ENCODE results near the gene IMMT. TPM values are rescaled to one million over a fixed set of nuclear protein-coding genes. Genes with fewer than 3 reads are reported as not detected.

Gene IMMT
- total RNA-seq, 1 donor from 2014 or later = 99.4 TPM

GRCh38 chr2:86224645-86225355 lies 29.5 kb upstream of the IMMT start:
- Histone ChIP-seq H3K27me3 (ENCODE audit: insufficient read depth, low read length) (no peaks in the 10 kb centered on the region), H3K9ac (ENCODE audit: low read length) (no peak overlapping the region), H4K20me1 (ENCODE audit: insufficient read depth, low read length) (no peaks in the 10 kb centered on the region), H2AFZ (ENCODE audit: low read depth, low read length) (no peak overlapping the region), H3K79me2 (ENCODE audit: insufficient read depth, low read length) (no peaks in the 10 kb centered on the region), H3K4me3 (ENCODE audit: insufficient read depth, low read depth, low read length) (no peak overlapping the region), H3K9me3 (ENCODE audit: insufficient read depth, low read depth, low read length) (no peaks in the 10 kb centered on the region), H3K36me3 (ENCODE audit: insufficient read depth, low read length) (no peaks in the 10 kb centered on the region), H3K4me1 (ENCODE audit: insufficient read depth, low read length) (peaks cover 17% of the 10 kb centered on the region), H3K27ac (ENCODE audit: low read depth, low read length) (no peak overlapping the region), H3K4me2 (ENCODE audit: low read length) (no peak overlapping the region)
- FAIRE-seq = no peak
- TF ChIP-seq CTCF (IDR thresholded peaks at IDR 0.05; ENCODE audit: insufficient read depth, low read depth, low read length) (no peak), EZH2 (IDR thresholded peaks at IDR 0.05; ENCODE audit: insufficient read depth, low read length) (no peak)
- Mint-ChIP-seq H3K4me3 (ENCODE audit: unreplicated experiment) (no peak overlapping the region), H3K4me1 (ENCODE audit: low read depth, unreplicated experiment) (peaks cover 20% of the 10 kb centered on the region), H3K27ac (ENCODE audit: unreplicated experiment) (no peak overlapping the region), H3K36me3 (ENCODE audit: low read depth, unreplicated experiment) (no peaks in the 10 kb centered on the region), H3K9me3 (ENCODE audit: unreplicated experiment) (no peaks in the 10 kb centered on the region), H3K27me3 (ENCODE audit: low read depth, unreplicated experiment) (peaks cover 2% of the 10 kb centered on the region)
- DNase-seq (ENCODE audit: low read depth) = no peak

- H3K27ac ChIP-seq (ENCODE audit: low read depth, low read length) = no peak overlapping the region
- H3K79me2 ChIP-seq (ENCODE audit: insufficient read depth, low read length) = no peaks in the 10 kb centered on the region
- TF ChIP-seq EZH2 (IDR thresholded peaks at IDR 0.05; ENCODE audit: insufficient read depth, low read length) (no peak), CTCF (IDR thresholded peaks at IDR 0.05; ENCODE audit: insufficient read depth, low read depth, low read length) (no peak)
- Mint-ChIP-seq H3K27me3 (ENCODE audit: low read depth, unreplicated experiment) (no peaks in the 10 kb centered on the region), H3K9me3 (ENCODE audit: unreplicated experiment) (no peaks in the 10 kb centered on the region), H3K36me3 (ENCODE audit: low read depth, unreplicated experiment) (no peaks in the 10 kb centered on the region), H3K4me1 (ENCODE audit: low read depth, unreplicated experiment) (peaks cover 20% of the 10 kb centered on the region), H3K27ac (ENCODE audit: unreplicated experiment) (no peak overlapping the region), H3K4me3 (ENCODE audit: unreplicated experiment) (peak overlapping the region; percentile 2)
- no peak overlapping the region for H3K4me3 ChIP-seq (ENCODE audit: insufficient read depth, low read depth, low read length)
- no peaks in the 10 kb centered on the region for H3K9me3 ChIP-seq (ENCODE audit: insufficient read depth, low read depth, low read length)
- no peaks in the 10 kb centered on the region for H3K36me3 ChIP-seq (ENCODE audit: insufficient read depth, low read length)
- peak overlapping the region; percentile 65 for H3K4me2 ChIP-seq (ENCODE audit: low read length)
- H4K20me1 ChIP-seq (ENCODE audit: insufficient read depth, low read length) = no peaks in the 10 kb centered on the region
- peak overlapping the region; percentile 61 for H2AFZ ChIP-seq (ENCODE audit: low read depth, low read length)
- H3K4me1 ChIP-seq (ENCODE audit: insufficient read depth, low read length) = peaks cover 17% of the 10 kb centered on the region
- no peak overlapping the region for H3K9ac ChIP-seq (ENCODE audit: low read length)
- FAIRE-seq = no peak
- DNase-seq (ENCODE audit: low read depth) = no peak
- H3K27me3 ChIP-seq (ENCODE audit: insufficient read depth, low read length) = no peaks in the 10 kb centered on the region
These were observed 28.8 kb upstream of the IMMT start for GRCh38 chr2:86223927-86224560.

Data from astrocyte (in vitro differentiated cells and primary cell).